HG02610 (cell line): ENCODE data around the gene BAZ2B.

Experiments
- ATAC-seq: cut with Tn5 transposase; IDR thresholded peaks from one replicate; pipeline ENCODE4 v1.9.1; 2021; ENCODE audit warnings: mild to moderate bottlenecking, moderate library complexity; ENCODE audit not compliant: unreplicated experiment

The BAZ2B gene

GRCh38 chr2:159615367-159616285, 722 bp downstream of the BAZ2B start:
- peak; percentile 59 for ATAC-seq

GRCh38 chr2:159614534-159615366, 1.6 kb downstream of the BAZ2B start:
- ATAC-seq: peak; percentile 1

GRCh38 chr2:159613651-159614285, 2.6 kb downstream of the BAZ2B start:
- no peak for ATAC-seq

- no peak for ATAC-seq
These were observed 3.3 kb downstream of the BAZ2B start for GRCh38 chr2:159613091-159613490.

- no peak for ATAC-seq
These were observed 4.0 kb downstream of the BAZ2B start for GRCh38 chr2:159612255-159612901.

- ATAC-seq: no peak
These were observed 6.4 kb downstream of the BAZ2B start for GRCh38 chr2:159609811-159610549.

- ATAC-seq: no peak
These were observed 7.5 kb downstream of the BAZ2B start for GRCh38 chr2:159608723-159609308.

GRCh38 chr2:159608108-159608507, 8.2 kb downstream of the BAZ2B start:
- no peak for ATAC-seq

GRCh38 chr2:159606287-159606686, 10.1 kb downstream of the BAZ2B start:
- no peak for ATAC-seq

GRCh38 chr2:159605441-159606178, 10.7 kb downstream of the BAZ2B start:
- ATAC-seq: no peak

- no peak for ATAC-seq
These were observed 12.2 kb downstream of the BAZ2B start for GRCh38 chr2:159604159-159604558.

- peak; percentile 49 for ATAC-seq
These were observed 15.6 kb downstream of the BAZ2B start for GRCh38 chr2:159600752-159601151.

- ATAC-seq: no peak
These were observed 20.8 kb downstream of the BAZ2B start for GRCh38 chr2:159595410-159596046.

- no peak for ATAC-seq
These were observed 23.9 kb downstream of the BAZ2B start for GRCh38 chr2:159592441-159592840.

- no peak for ATAC-seq
These were observed 25.1 kb downstream of the BAZ2B start for GRCh38 chr2:159591221-159591620.

- ATAC-seq: no peak
These were observed 27.1 kb downstream of the BAZ2B start for GRCh38 chr2:159589286-159589685.

GRCh38 chr2:159586034-159586433, 30.3 kb downstream of the BAZ2B start:
- no peak for ATAC-seq

- no peak for ATAC-seq
These were observed 30.7 kb downstream of the BAZ2B start for GRCh38 chr2:159585622-159586021.

- no peak for ATAC-seq
These were observed 31.6 kb downstream of the BAZ2B start for GRCh38 chr2:159584796-159585195.
